Measurements from ENCODE around the gene NRG4. TPM values are rescaled to one million over a fixed set of nuclear protein-coding genes. Genes with fewer than 3 reads are reported as not detected.

Gene NRG4
- polyA plus RNA-seq, 1 donor from 2014 or later: 1.4 TPM

DNA sequence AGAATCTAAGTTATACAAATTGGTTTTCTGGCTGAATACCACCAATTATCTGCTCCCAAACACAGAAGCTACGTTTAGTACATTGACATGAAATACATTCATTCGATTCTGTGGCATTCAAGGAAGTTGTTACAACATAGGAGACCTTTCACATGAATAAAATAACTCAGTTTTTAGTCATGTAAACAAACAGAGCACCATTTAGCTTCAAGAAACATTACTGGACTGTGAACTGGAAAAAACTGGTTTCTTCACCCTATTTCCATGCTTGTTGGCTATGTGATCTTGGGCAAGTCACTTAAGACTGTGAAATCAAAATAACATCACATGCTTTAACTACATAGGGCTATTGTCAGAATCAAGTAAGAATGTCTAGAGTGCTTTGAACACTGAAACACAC lies 46.2 kb downstream of the NRG4 start:
- Histone ChIP-seq H3K4me3 (ENCODE audit: low read length) (no peak overlapping the region), H3K9me3 (ENCODE audit: low read length) (no peaks in the 10 kb centered on the region), H3K4me2 (ENCODE audit: low read length) (no peak overlapping the region), H3K27me3 (ENCODE audit: insufficient read depth, low read depth, low read length) (no peaks in the 10 kb centered on the region), H3K27ac (ENCODE audit: low read length) (no peak overlapping the region), H3K79me2 (replicated peaks; ENCODE audit: insufficient read depth, low read length) (no peaks in the 10 kb centered on the region), H3K9ac (ENCODE audit: low read length) (no peak overlapping the region), H4K20me1 (ENCODE audit: insufficient read depth) (no peaks in the 10 kb centered on the region), H2AFZ (ENCODE audit: low read depth, low read length) (no peak overlapping the region), H3K36me3 (ENCODE audit: insufficient read depth, low read length) (no peaks in the 10 kb centered on the region), H3K9me2 (ENCODE audit: insufficient read depth, low read length) (no peaks in the 10 kb centered on the region), H3F3A (ENCODE audit: insufficient read depth, low read length, poor library complexity, severe bottlenecking) (no peaks in the 10 kb centered on the region)
- TF ChIP-seq, protein P1, sequence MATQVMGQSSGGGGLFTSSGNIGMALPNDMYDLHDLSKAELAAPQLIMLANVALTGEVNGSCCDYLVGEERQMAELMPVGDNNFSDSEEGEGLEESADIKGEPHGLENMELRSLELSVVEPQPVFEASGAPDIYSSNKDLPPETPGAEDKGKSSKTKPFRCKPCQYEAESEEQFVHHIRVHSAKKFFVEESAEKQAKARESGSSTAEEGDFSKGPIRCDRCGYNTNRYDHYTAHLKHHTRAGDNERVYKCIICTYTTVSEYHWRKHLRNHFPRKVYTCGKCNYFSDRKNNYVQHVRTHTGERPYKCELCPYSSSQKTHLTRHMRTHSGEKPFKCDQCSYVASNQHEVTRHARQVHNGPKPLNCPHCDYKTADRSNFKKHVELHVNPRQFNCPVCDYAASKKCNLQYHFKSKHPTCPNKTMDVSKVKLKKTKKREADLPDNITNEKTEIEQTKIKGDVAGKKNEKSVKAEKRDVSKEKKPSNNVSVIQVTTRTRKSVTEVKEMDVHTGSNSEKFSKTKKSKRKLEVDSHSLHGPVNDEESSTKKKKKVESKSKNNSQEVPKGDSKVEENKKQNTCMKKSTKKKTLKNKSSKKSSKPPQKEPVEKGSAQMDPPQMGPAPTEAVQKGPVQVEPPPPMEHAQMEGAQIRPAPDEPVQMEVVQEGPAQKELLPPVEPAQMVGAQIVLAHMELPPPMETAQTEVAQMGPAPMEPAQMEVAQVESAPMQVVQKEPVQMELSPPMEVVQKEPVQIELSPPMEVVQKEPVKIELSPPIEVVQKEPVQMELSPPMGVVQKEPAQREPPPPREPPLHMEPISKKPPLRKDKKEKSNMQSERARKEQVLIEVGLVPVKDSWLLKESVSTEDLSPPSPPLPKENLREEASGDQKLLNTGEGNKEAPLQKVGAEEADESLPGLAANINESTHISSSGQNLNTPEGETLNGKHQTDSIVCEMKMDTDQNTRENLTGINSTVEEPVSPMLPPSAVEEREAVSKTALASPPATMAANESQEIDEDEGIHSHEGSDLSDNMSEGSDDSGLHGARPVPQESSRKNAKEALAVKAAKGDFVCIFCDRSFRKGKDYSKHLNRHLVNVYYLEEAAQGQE (IDR thresholded peaks at IDR 0.05; ENCODE audit: borderline replicate concordance): no peak
- TF ChIP-seq SMC3 (conservative IDR thresholded peaks at IDR 0.05; ENCODE audit: poor library complexity) (no peak), RAD21 (conservative IDR thresholded peaks at IDR 0.05) (no peak), EP300 (conservative IDR thresholded peaks at IDR 0.05; ENCODE audit: poor library complexity, severe bottlenecking) (no peak), POLR2AphosphoS5 (IDR thresholded peaks at IDR 0.05) (no peak), EZH2 (IDR thresholded peaks at IDR 0.05; ENCODE audit: borderline replicate concordance, insufficient read depth, low read length, poor library complexity, severe bottlenecking) (no peak), MXI1 (conservative IDR thresholded peaks at IDR 0.05; ENCODE audit: poor library complexity, severe bottlenecking) (no peak), TAF1 (IDR thresholded peaks at IDR 0.05; ENCODE audit: low read depth) (no peak)
- TF ChIP-seq, protein P2, sequence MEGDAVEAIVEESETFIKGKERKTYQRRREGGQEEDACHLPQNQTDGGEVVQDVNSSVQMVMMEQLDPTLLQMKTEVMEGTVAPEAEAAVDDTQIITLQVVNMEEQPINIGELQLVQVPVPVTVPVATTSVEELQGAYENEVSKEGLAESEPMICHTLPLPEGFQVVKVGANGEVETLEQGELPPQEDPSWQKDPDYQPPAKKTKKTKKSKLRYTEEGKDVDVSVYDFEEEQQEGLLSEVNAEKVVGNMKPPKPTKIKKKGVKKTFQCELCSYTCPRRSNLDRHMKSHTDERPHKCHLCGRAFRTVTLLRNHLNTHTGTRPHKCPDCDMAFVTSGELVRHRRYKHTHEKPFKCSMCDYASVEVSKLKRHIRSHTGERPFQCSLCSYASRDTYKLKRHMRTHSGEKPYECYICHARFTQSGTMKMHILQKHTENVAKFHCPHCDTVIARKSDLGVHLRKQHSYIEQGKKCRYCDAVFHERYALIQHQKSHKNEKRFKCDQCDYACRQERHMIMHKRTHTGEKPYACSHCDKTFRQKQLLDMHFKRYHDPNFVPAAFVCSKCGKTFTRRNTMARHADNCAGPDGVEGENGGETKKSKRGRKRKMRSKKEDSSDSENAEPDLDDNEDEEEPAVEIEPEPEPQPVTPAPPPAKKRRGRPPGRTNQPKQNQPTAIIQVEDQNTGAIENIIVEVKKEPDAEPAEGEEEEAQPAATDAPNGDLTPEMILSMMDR (IDR thresholded peaks at IDR 0.05; ENCODE audit: poor library complexity, severe bottlenecking): no peak

DNA sequence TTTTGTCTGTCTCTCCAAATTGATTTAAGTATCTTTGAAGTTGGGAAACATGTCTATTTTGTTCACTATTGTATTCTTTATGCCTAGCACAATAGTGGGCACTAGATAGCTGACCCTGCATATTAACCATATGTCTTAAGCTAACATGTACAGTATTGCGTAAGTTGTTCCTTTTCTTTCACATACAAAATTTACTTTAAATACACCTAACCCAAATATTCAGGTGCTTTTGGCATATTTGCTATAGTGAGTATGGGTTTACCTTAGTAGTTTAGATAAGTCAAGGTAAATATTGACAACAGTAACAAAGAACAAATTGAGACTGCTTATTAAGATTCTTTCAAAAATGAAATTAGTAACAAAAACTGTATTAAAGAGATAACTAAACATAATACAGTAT lies 50.9 kb downstream of the NRG4 start:
- Histone ChIP-seq H3F3A (ENCODE audit: insufficient read depth, low read length, poor library complexity, severe bottlenecking) (no peaks in the 10 kb centered on the region), H2AFZ (ENCODE audit: low read depth, low read length) (no peak overlapping the region), H3K4me3 (ENCODE audit: low read length) (no peak overlapping the region), H3K4me2 (ENCODE audit: low read length) (no peak overlapping the region), H4K20me1 (ENCODE audit: insufficient read depth) (no peaks in the 10 kb centered on the region), H3K36me3 (ENCODE audit: insufficient read depth, low read length) (no peaks in the 10 kb centered on the region), H3K79me2 (replicated peaks; ENCODE audit: insufficient read depth, low read length) (no peaks in the 10 kb centered on the region), H3K9ac (ENCODE audit: low read length) (no peak overlapping the region), H3K27me3 (ENCODE audit: insufficient read depth, low read depth, low read length) (no peaks in the 10 kb centered on the region), H3K27ac (ENCODE audit: low read length) (no peak overlapping the region), H3K9me2 (ENCODE audit: insufficient read depth, low read length) (no peaks in the 10 kb centered on the region), H3K9me3 (ENCODE audit: low read length) (no peaks in the 10 kb centered on the region)
- TF ChIP-seq RAD21 (conservative IDR thresholded peaks at IDR 0.05): no peak

DNA sequence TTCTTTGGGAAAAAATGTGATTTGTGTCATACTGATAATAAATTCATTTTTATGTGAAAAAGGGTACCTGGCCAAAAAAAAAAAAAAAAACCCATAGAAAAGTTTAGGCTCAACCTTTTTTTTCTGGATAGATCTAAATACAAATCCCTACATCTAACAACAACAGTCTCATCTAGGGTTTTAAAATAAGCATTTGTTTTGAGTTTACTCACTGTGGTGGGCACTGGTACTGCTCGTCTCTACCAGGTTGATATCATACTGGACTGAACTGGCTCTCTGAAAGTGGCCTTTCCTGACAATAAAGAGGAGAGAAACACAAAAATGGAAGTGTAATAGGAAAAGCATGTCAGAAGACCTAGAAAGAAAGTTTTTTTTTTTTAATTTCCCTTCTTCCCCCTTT lies 56.5 kb downstream of the NRG4 start:
- TF ChIP-seq, protein P2 (IDR thresholded peaks at IDR 0.05; ENCODE audit: poor library complexity, severe bottlenecking): no peak
- no peak for TF ChIP-seq SMC3 (conservative IDR thresholded peaks at IDR 0.05; ENCODE audit: poor library complexity)
- no peak for TF ChIP-seq EZH2 (IDR thresholded peaks at IDR 0.05; ENCODE audit: borderline replicate concordance, insufficient read depth, low read length, poor library complexity, severe bottlenecking)
- TF ChIP-seq MXI1 (conservative IDR thresholded peaks at IDR 0.05; ENCODE audit: poor library complexity, severe bottlenecking): no peak
- TF ChIP-seq EP300 (conservative IDR thresholded peaks at IDR 0.05; ENCODE audit: poor library complexity, severe bottlenecking): no peak
- H3K9me3 ChIP-seq (ENCODE audit: low read length): no peaks in the 10 kb centered on the region
- no peak overlapping the region for H3K4me3 ChIP-seq (ENCODE audit: low read length)
- H2AFZ ChIP-seq (ENCODE audit: low read depth, low read length): no peak overlapping the region
- no peak overlapping the region for H3K27ac ChIP-seq (ENCODE audit: low read length)
- H3F3A ChIP-seq (ENCODE audit: insufficient read depth, low read length, poor library complexity, severe bottlenecking): no peaks in the 10 kb centered on the region
- H3K4me2 ChIP-seq (ENCODE audit: low read length): no peak overlapping the region
- no peak overlapping the region for H3K9ac ChIP-seq (ENCODE audit: low read length)
- no peaks in the 10 kb centered on the region for H4K20me1 ChIP-seq (ENCODE audit: insufficient read depth)
- no peaks in the 10 kb centered on the region for H3K27me3 ChIP-seq (ENCODE audit: insufficient read depth, low read depth, low read length)
- no peaks in the 10 kb centered on the region for H3K79me2 ChIP-seq (replicated peaks; ENCODE audit: insufficient read depth, low read length)
- no peaks in the 10 kb centered on the region for H3K9me2 ChIP-seq (ENCODE audit: insufficient read depth, low read length)
- no peaks in the 10 kb centered on the region for H3K36me3 ChIP-seq (ENCODE audit: insufficient read depth, low read length)

Measured in neural cell (in vitro differentiated cells).